ENCODE measurements around the gene UBE3B. TPM values are rescaled to one million over a fixed set of nuclear protein-coding genes. Genes with fewer than 3 reads are reported as not detected.

Gene UBE3B
- total RNA-seq, 1 experiment from 2014 or later, result 29.3 TPM

DNA sequence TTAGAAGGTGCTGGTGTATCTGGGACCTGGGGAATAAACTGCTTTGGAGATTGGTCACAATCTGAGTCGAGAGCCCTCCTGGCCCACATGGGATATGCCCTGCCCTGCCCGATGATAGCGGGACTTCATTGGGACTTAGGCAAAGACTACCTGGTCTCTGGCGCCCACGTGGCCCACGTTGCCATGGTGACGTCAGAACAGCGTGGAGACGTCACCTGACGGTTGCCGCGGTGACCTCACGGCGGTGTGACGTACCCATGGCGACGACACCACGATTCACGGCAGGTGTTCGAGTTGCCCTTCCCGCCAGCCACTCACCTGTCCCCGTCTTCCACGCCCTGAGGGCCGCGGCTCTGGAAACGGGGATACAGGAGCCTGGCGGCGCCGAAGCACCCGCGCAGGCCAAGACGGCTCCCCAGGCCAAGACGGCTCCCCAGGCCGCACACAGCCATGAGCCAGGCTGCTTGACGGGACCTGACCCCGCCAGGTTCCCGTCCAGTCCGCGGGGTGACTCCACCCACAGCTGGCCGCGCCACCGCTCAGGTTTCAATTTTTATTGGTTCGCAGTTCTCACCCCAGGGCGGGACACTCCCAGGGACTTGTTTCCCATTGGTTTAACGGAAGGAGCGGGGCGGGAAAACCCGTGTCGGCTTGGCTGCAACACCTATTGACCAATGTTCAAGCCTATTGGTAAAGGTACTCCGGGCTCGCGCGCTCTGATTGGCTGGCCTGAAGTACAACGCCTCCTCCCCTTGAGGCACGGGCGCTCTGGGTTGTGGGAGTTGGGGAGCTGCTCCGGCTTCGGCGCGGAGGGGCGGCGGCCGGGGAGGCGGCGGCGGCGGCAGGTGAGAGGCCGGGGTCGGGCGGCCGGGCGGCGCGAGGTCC is 95.8 kb downstream of the UBE3B start, which contains the start of the genes MMAB and MVK (continued):
- TF ChIP-seq, protein P1, sequence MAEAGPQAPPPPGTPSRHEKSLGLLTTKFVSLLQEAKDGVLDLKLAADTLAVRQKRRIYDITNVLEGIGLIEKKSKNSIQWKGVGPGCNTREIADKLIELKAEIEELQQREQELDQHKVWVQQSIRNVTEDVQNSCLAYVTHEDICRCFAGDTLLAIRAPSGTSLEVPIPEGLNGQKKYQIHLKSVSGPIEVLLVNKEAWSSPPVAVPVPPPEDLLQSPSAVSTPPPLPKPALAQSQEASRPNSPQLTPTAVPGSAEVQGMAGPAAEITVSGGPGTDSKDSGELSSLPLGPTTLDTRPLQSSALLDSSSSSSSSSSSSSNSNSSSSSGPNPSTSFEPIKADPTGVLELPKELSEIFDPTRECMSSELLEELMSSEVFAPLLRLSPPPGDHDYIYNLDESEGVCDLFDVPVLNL (CRISPR knock-in tag; IDR thresholded peaks at IDR 0.05; ENCODE audit: borderline replicate concordance, low read depth), result peak; percentile 79; the same call in 1 of the 2 replicates
- TF ChIP-seq PRRX2 (CRISPR knock-in tag; IDR thresholded peaks at IDR 0.05), result no peak
- TF ChIP-seq AR (CRISPR knock-in tag; IDR thresholded peaks at IDR 0.05), result no peak
- TF ChIP-seq NFATC4 (CRISPR knock-in tag; IDR thresholded peaks at IDR 0.05), result no peak
- TF ChIP-seq NFE2L1 (CRISPR knock-in tag; IDR thresholded peaks at IDR 0.05), result peak; percentile 81; the same call in 1 of the 2 replicates
- TF ChIP-seq ZNF423 (CRISPR knock-in tag; IDR thresholded peaks at IDR 0.05), result no peak
- TF ChIP-seq, protein P2, sequence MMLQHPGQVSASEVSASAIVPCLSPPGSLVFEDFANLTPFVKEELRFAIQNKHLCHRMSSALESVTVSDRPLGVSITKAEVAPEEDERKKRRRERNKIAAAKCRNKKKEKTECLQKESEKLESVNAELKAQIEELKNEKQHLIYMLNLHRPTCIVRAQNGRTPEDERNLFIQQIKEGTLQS (CRISPR knock-in tag; conservative IDR thresholded peaks at IDR 0.05), result no peak
- TF ChIP-seq, protein P3, sequence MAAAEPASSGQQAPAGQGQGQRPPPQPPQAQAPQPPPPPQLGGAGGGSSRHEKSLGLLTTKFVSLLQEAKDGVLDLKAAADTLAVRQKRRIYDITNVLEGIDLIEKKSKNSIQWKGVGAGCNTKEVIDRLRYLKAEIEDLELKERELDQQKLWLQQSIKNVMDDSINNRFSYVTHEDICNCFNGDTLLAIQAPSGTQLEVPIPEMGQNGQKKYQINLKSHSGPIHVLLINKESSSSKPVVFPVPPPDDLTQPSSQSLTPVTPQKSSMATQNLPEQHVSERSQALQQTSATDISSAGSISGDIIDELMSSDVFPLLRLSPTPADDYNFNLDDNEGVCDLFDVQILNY (CRISPR knock-in tag; IDR thresholded peaks at IDR 0.05), result peak; percentile 79; the same call in 1 of the 2 replicates
- TF ChIP-seq HMGA2 (CRISPR knock-in tag; IDR thresholded peaks at IDR 0.05), result no peak
- TF ChIP-seq CREM (CRISPR knock-in tag; IDR thresholded peaks at IDR 0.05), result peak; percentile 99
- 0 out of 2 replicates have a peak, but pooled peaks have one; percentile 61 for TF ChIP-seq TEAD1 (CRISPR knock-in tag; IDR thresholded peaks at IDR 0.05)
- TF ChIP-seq, protein P4, sequence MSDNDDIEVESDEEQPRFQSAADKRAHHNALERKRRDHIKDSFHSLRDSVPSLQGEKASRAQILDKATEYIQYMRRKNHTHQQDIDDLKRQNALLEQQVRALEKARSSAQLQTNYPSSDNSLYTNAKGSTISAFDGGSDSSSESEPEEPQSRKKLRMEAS (CRISPR knock-in tag; IDR thresholded peaks at IDR 0.05), result peak; percentile 99
- no peak for TF ChIP-seq ZMAT4 (CRISPR knock-in tag; IDR thresholded peaks at IDR 0.05)
- TF ChIP-seq, protein P5, sequence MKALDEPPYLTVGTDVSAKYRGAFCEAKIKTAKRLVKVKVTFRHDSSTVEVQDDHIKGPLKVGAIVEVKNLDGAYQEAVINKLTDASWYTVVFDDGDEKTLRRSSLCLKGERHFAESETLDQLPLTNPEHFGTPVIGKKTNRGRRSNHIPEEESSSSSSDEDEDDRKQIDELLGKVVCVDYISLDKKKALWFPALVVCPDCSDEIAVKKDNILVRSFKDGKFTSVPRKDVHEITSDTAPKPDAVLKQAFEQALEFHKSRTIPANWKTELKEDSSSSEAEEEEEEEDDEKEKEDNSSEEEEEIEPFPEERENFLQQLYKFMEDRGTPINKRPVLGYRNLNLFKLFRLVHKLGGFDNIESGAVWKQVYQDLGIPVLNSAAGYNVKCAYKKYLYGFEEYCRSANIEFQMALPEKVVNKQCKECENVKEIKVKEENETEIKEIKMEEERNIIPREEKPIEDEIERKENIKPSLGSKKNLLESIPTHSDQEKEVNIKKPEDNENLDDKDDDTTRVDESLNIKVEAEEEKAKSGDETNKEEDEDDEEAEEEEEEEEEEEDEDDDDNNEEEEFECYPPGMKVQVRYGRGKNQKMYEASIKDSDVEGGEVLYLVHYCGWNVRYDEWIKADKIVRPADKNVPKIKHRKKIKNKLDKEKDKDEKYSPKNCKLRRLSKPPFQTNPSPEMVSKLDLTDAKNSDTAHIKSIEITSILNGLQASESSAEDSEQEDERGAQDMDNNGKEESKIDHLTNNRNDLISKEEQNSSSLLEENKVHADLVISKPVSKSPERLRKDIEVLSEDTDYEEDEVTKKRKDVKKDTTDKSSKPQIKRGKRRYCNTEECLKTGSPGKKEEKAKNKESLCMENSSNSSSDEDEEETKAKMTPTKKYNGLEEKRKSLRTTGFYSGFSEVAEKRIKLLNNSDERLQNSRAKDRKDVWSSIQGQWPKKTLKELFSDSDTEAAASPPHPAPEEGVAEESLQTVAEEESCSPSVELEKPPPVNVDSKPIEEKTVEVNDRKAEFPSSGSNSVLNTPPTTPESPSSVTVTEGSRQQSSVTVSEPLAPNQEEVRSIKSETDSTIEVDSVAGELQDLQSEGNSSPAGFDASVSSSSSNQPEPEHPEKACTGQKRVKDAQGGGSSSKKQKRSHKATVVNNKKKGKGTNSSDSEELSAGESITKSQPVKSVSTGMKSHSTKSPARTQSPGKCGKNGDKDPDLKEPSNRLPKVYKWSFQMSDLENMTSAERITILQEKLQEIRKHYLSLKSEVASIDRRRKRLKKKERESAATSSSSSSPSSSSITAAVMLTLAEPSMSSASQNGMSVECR (CRISPR knock-in tag; IDR thresholded peaks at IDR 0.05; ENCODE audit: borderline replicate concordance), result peak; percentile 95; the same call in 1 of the 2 replicates
- no peak for TF ChIP-seq ZNF263 (CRISPR knock-in tag; IDR thresholded peaks at IDR 0.05; ENCODE audit: low read depth)
- TF ChIP-seq ZNF317 (CRISPR knock-in tag; IDR thresholded peaks at IDR 0.05; ENCODE audit: borderline replicate concordance, low read depth), result no peak
- TF ChIP-seq ETV6 (CRISPR knock-in tag; IDR thresholded peaks at IDR 0.05), result peak; percentile 54
- peak; percentile 96 for TF ChIP-seq MYBL2 (CRISPR knock-in tag; IDR thresholded peaks at IDR 0.05)
- peak; percentile 70; the same call in 1 of the 2 replicates for TF ChIP-seq ESRRA (CRISPR knock-in tag; IDR thresholded peaks at IDR 0.05; ENCODE audit: borderline replicate concordance)
- peak; percentile 84 for TF ChIP-seq SMAD3 (CRISPR knock-in tag; IDR thresholded peaks at IDR 0.05; ENCODE audit: borderline replicate concordance)
- peak; percentile 84; the same call in 1 of the 2 replicates for TF ChIP-seq ATF1 (CRISPR knock-in tag; IDR thresholded peaks at IDR 0.05)
- TF ChIP-seq, protein P6, sequence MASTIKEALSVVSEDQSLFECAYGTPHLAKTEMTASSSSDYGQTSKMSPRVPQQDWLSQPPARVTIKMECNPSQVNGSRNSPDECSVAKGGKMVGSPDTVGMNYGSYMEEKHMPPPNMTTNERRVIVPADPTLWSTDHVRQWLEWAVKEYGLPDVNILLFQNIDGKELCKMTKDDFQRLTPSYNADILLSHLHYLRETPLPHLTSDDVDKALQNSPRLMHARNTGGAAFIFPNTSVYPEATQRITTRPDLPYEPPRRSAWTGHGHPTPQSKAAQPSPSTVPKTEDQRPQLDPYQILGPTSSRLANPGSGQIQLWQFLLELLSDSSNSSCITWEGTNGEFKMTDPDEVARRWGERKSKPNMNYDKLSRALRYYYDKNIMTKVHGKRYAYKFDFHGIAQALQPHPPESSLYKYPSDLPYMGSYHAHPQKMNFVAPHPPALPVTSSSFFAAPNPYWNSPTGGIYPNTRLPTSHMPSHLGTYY (CRISPR knock-in tag; IDR thresholded peaks at IDR 0.05), result peak; percentile 54; the same call in 1 of the 2 replicates
- no peak for TF ChIP-seq ZNF121 (CRISPR knock-in tag; IDR thresholded peaks at IDR 0.05)
- peak; percentile 82 for TF ChIP-seq FOXP4 (CRISPR knock-in tag; IDR thresholded peaks at IDR 0.05)
